Gastrocnemius medialis (tissue), 4 donors: ENCODE data around the gene MORN1.

Source experiments
- CTCF ChIP-seq, 5 experiments: fragments of 450-650 bp in 3 of 5; fragments of 200-600 bp in 2 of 5; sonication (generic) in 2 of 5; IDR thresholded peaks in 4 of 5; conservative IDR thresholded peaks in 1 of 5; 1 replicate in 4 of 5; 2 replicates in 1 of 5; pipeline ENCODE4 v1.5.1; 2016 to 2019; ENCODE audit warnings: antibody characterized with exemption in 5 of 5, mild to moderate bottlenecking in 3 of 5, moderate library complexity in 3 of 5
- POLR2A ChIP-seq, 2 donors: fragments of 450-650 bp; IDR thresholded peaks; one replicate each; pipeline ENCODE4 v1.6.1; 2017; ENCODE audit warnings: antibody characterized with exemption in 2 of 2, mild to moderate bottlenecking in 2 of 2, moderate library complexity in 2 of 2

GRCh38 chr1:2284932-2285331 is 106.4 kb downstream of the MORN1 start:
- TF ChIP-seq CTCF (IDR thresholded peaks at IDR 0.05 in 4 of 5, conservative IDR thresholded peaks at IDR 0.05 in 1 of 5) (no peak), POLR2A (IDR thresholded peaks at IDR 0.05) (no peak)
